H1 (cell line): ENCODE results near the gene MAD2L1BP. TPM values are rescaled to one million over a fixed set of nuclear protein-coding genes. Genes with fewer than 3 reads are reported as not detected.

Source experiments
- CTCF ChIA-PET: fragments of 300-600 bp; sonication (Branson Sonifier 250); formaldehyde crosslinking; loops from one replicate; lab custom pipeline; 2021; ENCODE audit not compliant: partially characterized antibody; lab: Charles Lee
- POLR2A ChIA-PET: fragments of 300-600 bp; sonication (Branson Sonifier 250); formaldehyde crosslinking; loops from one replicate; lab custom pipeline; 2021; ENCODE audit warnings: inconsistent platforms; ENCODE audit not compliant: partially characterized antibody; lab: Charles Lee
- DNase-seq, 2 experiments: peaks; one replicate each; pipeline versions ENCODE4 v3.0.0 to v3.0.0-alpha.2; 2010 to 2022; ENCODE audit warnings: low spot score in 2 of 2, low read depth in 1 of 2, mixed read lengths in 1 of 2
- FAIRE-seq: peaks from 2 replicates; lab custom pipeline; 2011; peaks lifted over from hg19 to GRCh38; lab: Jason Lieb, UNC
- H2AFZ ChIP-seq: 2 replicates; pipeline ENCODE4 v1.8.1; 2012; ENCODE audit warnings: low read length, inconsistent platforms
- H2AK5ac ChIP-seq: 2 replicates; pipeline ENCODE4 v1.6.1; 2013; ENCODE audit warnings: low read depth, low read length
- H2BK120ac ChIP-seq: replicated peaks from 2 replicates; pipeline ENCODE3; 2013; ENCODE audit warnings: low read depth, low read length, inconsistent platforms
- H2BK12ac ChIP-seq: 2 replicates; pipeline ENCODE4 v1.6.1; 2013; ENCODE audit warnings: low read depth, low read length
- H2BK15ac ChIP-seq: 2 replicates; pipeline ENCODE4 v1.6.1; 2013; ENCODE audit warnings: low read length
- H2BK20ac ChIP-seq: 2 replicates; pipeline ENCODE4 v1.6.1; 2013; ENCODE audit warnings: low read length
- H2BK5ac ChIP-seq: 2 replicates; pipeline ENCODE4 v1.6.1; 2013; ENCODE audit warnings: low read depth, low read length
- H3K14ac ChIP-seq: 2 replicates; pipeline ENCODE4 v1.6.1; 2013; ENCODE audit warnings: inconsistent platforms; ENCODE audit not compliant: insufficient read length
- H3K18ac ChIP-seq: 2 replicates; pipeline ENCODE4 v1.6.1; 2013; ENCODE audit warnings: low read length; ENCODE audit errors: extremely low read depth
- H3K23ac ChIP-seq: 2 replicates; pipeline ENCODE4 v1.6.1; 2013; ENCODE audit warnings: inconsistent platforms; ENCODE audit not compliant: insufficient read length
- H3K23me2 ChIP-seq: 2 replicates; pipeline ENCODE4 v1.6.1; 2013; ENCODE audit warnings: low read depth, low read length
- H3K27ac ChIP-seq: 2 replicates; pipeline ENCODE4 v1.6.1; 2011; ENCODE audit warnings: low read depth, low read length, inconsistent platforms
- H3K27me3 ChIP-seq, 4 experiments: replicated peaks in 1 of 4; 1 replicate in 1 of 4; 2 replicates in 3 of 4; pipeline versions ENCODE4 v1.6.1 to v1.8.1; 2011 to 2013; ENCODE audit warnings: low read length in 3 of 4, mild to moderate bottlenecking in 3 of 4, inconsistent platforms in 2 of 4, mixed read lengths in 2 of 4, moderate library complexity in 1 of 4; ENCODE audit not compliant: control insufficient read depth in 3 of 4, insufficient read depth in 3 of 4; ENCODE audit errors: extremely low read depth in 1 of 4
- H3K36me3 ChIP-seq, 4 experiments: 2 replicates each; pipeline versions ENCODE4 v1.6.1 to v1.8.1; 2011 to 2013; ENCODE audit warnings: mild to moderate bottlenecking in 4 of 4, low read length in 3 of 4, moderate library complexity in 2 of 4, control low read depth in 1 of 4, inconsistent platforms in 1 of 4; ENCODE audit not compliant: insufficient read depth in 4 of 4, control insufficient read depth in 2 of 4
- H3K4ac ChIP-seq: replicated peaks from 2 replicates; pipeline ENCODE3; 2013; ENCODE audit warnings: low read length, low read depth, mixed read lengths, inconsistent platforms; ENCODE audit not compliant: insufficient read length
- H3K4me1 ChIP-seq, 4 experiments: replicated peaks in 1 of 4; 1 replicate in 1 of 4; 2 replicates in 3 of 4; pipeline versions ENCODE4 v1.6.1 to v1.8.1; 2011 to 2013; ENCODE audit warnings: low read length in 3 of 4, inconsistent platforms in 2 of 4, mixed read lengths in 1 of 4; ENCODE audit not compliant: insufficient read depth in 4 of 4, control insufficient read depth in 3 of 4
- H3K4me2 ChIP-seq, 2 experiments: 2 replicates each; pipeline versions ENCODE4 v1.6.1 to v1.8.1; 2011 to 2013; ENCODE audit warnings: low read depth in 2 of 2, low read length in 2 of 2, control low read depth in 1 of 2, inconsistent platforms in 1 of 2, mild to moderate bottlenecking in 1 of 2; ENCODE audit not compliant: insufficient read depth in 1 of 2
- H3K4me3 ChIP-seq, 4 experiments: fragments of 200-600, 300-600 bp in 1 of 4; sonication (generic), shearing (Covaris generic), sonication (Bioruptor Twin) in 1 of 4; 2 replicates each; pipeline versions ENCODE4 v1.5.1 to v1.8.1; 2011 to 2016; ENCODE audit warnings: low read length in 4 of 4, low read depth in 3 of 4, control low read depth in 2 of 4, inconsistent platforms in 2 of 4, mild to moderate bottlenecking in 2 of 4, mixed read lengths in 1 of 4, moderate library complexity in 1 of 4; ENCODE audit not compliant: insufficient read depth in 2 of 4; ENCODE audit errors: extremely low read depth in 1 of 4
- H3K56ac ChIP-seq: replicated peaks from 2 replicates; pipeline ENCODE3; 2013; ENCODE audit warnings: low read depth, mild to moderate bottlenecking, mixed read lengths, low read length, inconsistent platforms; ENCODE audit not compliant: insufficient read length
- H3K79me1 ChIP-seq: 2 replicates; pipeline ENCODE4 v1.6.1; 2013; ENCODE audit warnings: low read depth, low read length, control low read depth
- H3K79me2 ChIP-seq, 2 experiments: 2 replicates each; pipeline versions ENCODE4 v1.6.1 to v1.8.1; 2012 to 2013; ENCODE audit warnings: low read length in 2 of 2, mild to moderate bottlenecking in 2 of 2, inconsistent platforms in 1 of 2; ENCODE audit not compliant: insufficient read depth in 2 of 2, control insufficient read depth in 1 of 2
- H3K9ac ChIP-seq, 4 experiments: replicated peaks in 1 of 4; 1 replicate in 1 of 4; 2 replicates in 3 of 4; pipeline versions ENCODE4 v1.6.1 to v1.8.1; 2011 to 2013; ENCODE audit warnings: low read depth in 3 of 4, low read length in 3 of 4, control low read depth in 2 of 4, mild to moderate bottlenecking in 2 of 4, moderate library complexity in 2 of 4, inconsistent platforms in 1 of 4; ENCODE audit errors: extremely low read depth in 1 of 4
- H3K9me3 ChIP-seq, 2 experiments: 2 replicates each; pipeline versions ENCODE4 v1.6.1 to v1.8.1; 2012 to 2013; ENCODE audit warnings: mild to moderate bottlenecking in 2 of 2, moderate library complexity in 2 of 2, control low read depth in 1 of 2, inconsistent platforms in 1 of 2, low read depth in 1 of 2, low read length in 1 of 2, mixed read lengths in 1 of 2; ENCODE audit not compliant: insufficient read depth in 2 of 2
- H4K20me1 ChIP-seq, 2 experiments: replicated peaks in 1 of 2; 2 replicates each; pipeline versions ENCODE3 to v1.8.1; 2011 to 2013; ENCODE audit warnings: inconsistent platforms in 2 of 2, low read length in 2 of 2, mild to moderate bottlenecking in 1 of 2; ENCODE audit not compliant: insufficient read depth in 2 of 2, control insufficient read depth in 1 of 2
- H4K5ac ChIP-seq: 2 replicates; pipeline ENCODE4 v1.6.1; 2013; ENCODE audit warnings: low read length, low read depth, mixed read lengths, inconsistent platforms; ENCODE audit not compliant: insufficient read length
- H4K8ac ChIP-seq: 2 replicates; pipeline ENCODE4 v1.8.0; 2013; ENCODE audit warnings: mild to moderate bottlenecking, moderate library complexity, low read length, inconsistent platforms; ENCODE audit not compliant: insufficient read depth; ENCODE audit errors: extremely low read depth
- H4K91ac ChIP-seq: replicated peaks from 2 replicates; pipeline ENCODE3; 2013; ENCODE audit warnings: low read length, mixed read lengths, inconsistent platforms; ENCODE audit not compliant: insufficient read length
- BACH1 ChIP-seq: IDR thresholded peaks from 2 replicates; pipeline ENCODE4 v1.6.1; 2012; ENCODE audit warnings: low read length, improper control_type of control experiment
- CHD2 ChIP-seq: IDR thresholded peaks from 2 replicates; pipeline ENCODE4 v1.6.1; 2012; ENCODE audit warnings: low read length, improper control_type of control experiment
- EGR1 ChIP-seq: IDR thresholded peaks from 2 replicates; pipeline ENCODE4 v1.6.1; 2011; ENCODE audit warnings: low read depth, low read length, borderline replicate concordance
- EP300 ChIP-seq, 2 experiments: IDR thresholded peaks; 1 replicate in 1 of 2; 2 replicates in 1 of 2; pipeline ENCODE4 v1.6.1; 2011 to 2012; ENCODE audit warnings: low read depth in 2 of 2, low read length in 2 of 2, mild to moderate bottlenecking in 2 of 2, borderline replicate concordance in 1 of 2, inconsistent platforms in 1 of 2, moderate library complexity in 1 of 2
- NRF1 ChIP-seq: IDR thresholded peaks from 2 replicates; pipeline ENCODE4 v1.6.1; 2011; ENCODE audit warnings: mild to moderate bottlenecking, low read depth, low read length, improper control_type of control experiment
- POU5F1 ChIP-seq: IDR thresholded peaks from 2 replicates; pipeline ENCODE4 v1.6.1; 2011; ENCODE audit warnings: low read depth, mild to moderate bottlenecking, low read length, moderate library complexity
- RAD21 ChIP-seq, 2 experiments: IDR thresholded peaks in 1 of 2; conservative IDR thresholded peaks in 1 of 2; 2 replicates each; pipeline ENCODE4 v1.6.1; 2011; ENCODE audit warnings: low read depth in 2 of 2, low read length in 2 of 2, improper control_type of control experiment in 1 of 2, inconsistent platforms in 1 of 2, mild to moderate bottlenecking in 1 of 2, moderate library complexity in 1 of 2
- WGBS, 2 experiments: shearing (Covaris generic) in 1 of 2; methylation state at CpG; one replicate each; pipeline versions ENCODE4 v1.1.6 to v1.1.7; 2013 to 2015; ENCODE audit warnings: low lambda C conversion rate in 2 of 2, mixed read lengths in 2 of 2, inconsistent platforms in 1 of 2, low coverage in 1 of 2, missing lambda C conversion rate in 1 of 2; ENCODE audit not compliant: insufficient replicate concordance in 2 of 2, insufficient coverage in 1 of 2, insufficient read length in 1 of 2; ENCODE audit errors: extremely low coverage in 1 of 2, missing lambda C conversion rate in 1 of 2; 5-methylcytosine and 5-hydroxymethylcytosine counted together
- polyA plus RNA-seq, 7 experiments: library from polyadenylated mRNA; depleted of rRNA in 3 of 7; stranded (reverse) in 5 of 7; unstranded in 2 of 7; fragments of >200 nt in 5 of 7; fragments of 200-250 nt in 2 of 7; gene quantifications; 1 replicate in 5 of 7; 2 replicates in 1 of 7; 4 replicates in 1 of 7; pipeline versions ENCODE4 v1.2.1 to v1.2.3, GENCODE V29; 2011 to 2013; ENCODE audit warnings: missing spikeins in 2 of 7, mixed read lengths in 2 of 7
- total RNA-seq: library from RNA; stranded (reverse); fragmentation: NEBNext Ultra II Directional; extraction: Animal tissue kit (Norgen Biotek cat#: 25700); gene quantifications from 2 replicates; pipeline ENCODE4 v1.2.1, GENCODE V29; 2021

Gene MAD2L1BP
- total and polyA plus RNA-seq, 2 of the 8 experiments (the other 6 are each of a cell fraction or from before 2014, with no cell fraction given), result 35.5 to 70.0 TPM

GRCh38 chr6:43678341-43678740 lies 42.7 kb downstream of the MAD2L1BP start:
- H2BK20ac ChIP-seq, result no peak overlapping the region
- no peaks in the 10 kb centered on the region for H3K9me3 ChIP-seq
- no peaks in the 10 kb centered on the region for H3K27me3 ChIP-seq
- no peak overlapping the region for H2BK120ac ChIP-seq
- H3K36me3 ChIP-seq, result peaks cover 31 to 63% (median 46%) of the 10 kb centered on the region in 4 experiments
- no peak overlapping the region for H3K9ac ChIP-seq
- no peak overlapping the region for H2AK5ac ChIP-seq
- H3K23ac ChIP-seq, result no peak overlapping the region
- no peak for TF ChIP-seq EGR1
- TF ChIP-seq CHD2, result no peak
- TF ChIP-seq EP300 (IDR thresholded peaks at IDR 0.05; ENCODE audit: borderline replicate concordance in 1 of 2, low read depth in 2 of 2, low read length in 2 of 2), result no peak
- no peak for TF ChIP-seq POU5F1
- TF ChIP-seq NRF1, result no peak
- TF ChIP-seq BACH1, result no peak
- no peak for TF ChIP-seq RAD21 (IDR thresholded peaks at IDR 0.05 in 1 of 2, conservative IDR thresholded peaks at IDR 0.05 in 1 of 2; ENCODE audit: low read depth in 2 of 2, low read length in 2 of 2)
- peaks cover 0 to 25% of the 10 kb centered on the region in 2 experiments; a peak in 3 of 4 replicates for H3K79me2 ChIP-seq
- ChIA-PET POLR2A (interaction anchor here (0.8 to 2.5 kb wide), 7 partner anchors 9 to 96 kb away, joined by 3 to 10 read pairs (median 4); no protein-coding TSS in a partner anchor), CTCF (interaction anchor here (1.1 to 5.2 kb wide), 3 partner anchors 10 to 401 kb away, joined by 3 to 58 read pairs (median 6); no protein-coding TSS in a partner anchor)
- H3K4ac ChIP-seq, result no peak overlapping the region
- no peak overlapping the region for H2BK12ac ChIP-seq
- H2BK15ac ChIP-seq, result no peak overlapping the region
- no peak overlapping the region for H3K4me3 ChIP-seq
- H3K4me2 ChIP-seq, result no peak overlapping the region
- no peak overlapping the region for H4K91ac ChIP-seq
- H3K56ac ChIP-seq, result no peak overlapping the region
- H3K27ac ChIP-seq, result no peak overlapping the region
- H4K8ac ChIP-seq, result no peak overlapping the region
- no peak overlapping the region for H2AFZ ChIP-seq
- WGBS, 2 experiments, result 91% methylated on average over 7 of the region's 7 CpGs; no CpG with 5 or more reads in 1 of the 2 experiments
- peaks cover 2 to 19% of the 10 kb centered on the region in 2 experiments for H4K20me1 ChIP-seq
- H3K4me1 ChIP-seq, result 0 out of 7 replicates have a peak, but pooled peaks cover 0 to 2% (median 0%) of the 10 kb centered on the region in 4 experiments
- H4K5ac ChIP-seq, result no peak overlapping the region
- no peaks in the 10 kb centered on the region for H3K23me2 ChIP-seq
- H2BK5ac ChIP-seq, result no peak overlapping the region
- no peak for FAIRE-seq
- H3K79me1 ChIP-seq, result peaks cover 15% of the 10 kb centered on the region
- H3K18ac ChIP-seq, result no peak overlapping the region
- H3K14ac ChIP-seq, result no peak overlapping the region
- DNase-seq, result no peak
